ENCODE results near the gene MAP7.
A peak's percentile ranks its signal among the peaks of the same experiment; 100 is the strongest.
"Not testable (repeated sequence)": the region's sequence is repeated elsewhere in the genome, so short reads cannot be mapped to it uniquely, and the experiment has no call there.

Gene MAP7

DNA sequence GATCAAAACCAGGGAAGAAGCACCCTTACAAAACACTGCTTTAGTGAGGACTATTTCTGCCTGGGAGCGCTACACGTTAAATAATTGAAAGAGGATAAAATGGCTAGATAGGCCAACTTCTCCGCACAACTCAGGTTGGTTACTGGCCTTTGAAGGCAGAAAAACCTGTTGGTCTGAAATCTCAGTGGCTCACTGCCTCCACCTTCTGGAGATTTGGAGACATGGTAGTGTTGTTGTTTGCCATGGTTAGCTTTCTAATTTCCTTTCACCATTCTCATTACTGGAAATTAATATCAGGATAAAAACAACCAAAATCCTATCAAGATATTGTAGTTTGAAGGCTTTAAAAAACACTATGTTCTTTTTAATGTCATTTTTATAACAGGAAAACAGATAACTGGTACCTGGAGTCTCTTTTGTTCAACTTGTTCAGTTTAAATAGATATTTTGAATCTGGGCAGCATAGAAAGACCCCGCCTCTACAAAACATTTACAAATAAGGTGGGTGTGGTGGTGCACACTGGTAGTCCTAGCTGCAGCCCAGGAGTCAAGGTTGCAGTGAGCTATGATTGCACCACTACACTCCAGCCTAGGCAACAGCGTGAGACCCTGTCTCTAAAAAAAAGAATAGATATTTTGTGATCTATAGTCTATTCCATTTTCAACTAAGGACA lies 233.1 kb downstream of the MAP7 start:
- POLR2A ChIA-PET, result interaction anchor here (1.0 to 1.3 kb wide), 2 partner anchors 9 to 27 kb away, joined by 3 to 4 read pairs; no protein-coding TSS in a partner anchor
- CTCF ChIA-PET, result interaction anchor here (1.0 to 2.6 kb wide), 18 partner anchors 8 to 866 kb away, joined by 3 to 12 read pairs (median 6); partner anchors contain the start of gene BCLAF1
- TF ChIP-seq CTCF (IDR thresholded peaks at IDR 0.05; ENCODE audit: control extremely low read depth, extremely low read depth, low read depth, missing control alignments), result peak; percentile 74
- DNase-seq (ENCODE audit: extremely low spot score), result peak; percentile 59

DNA sequence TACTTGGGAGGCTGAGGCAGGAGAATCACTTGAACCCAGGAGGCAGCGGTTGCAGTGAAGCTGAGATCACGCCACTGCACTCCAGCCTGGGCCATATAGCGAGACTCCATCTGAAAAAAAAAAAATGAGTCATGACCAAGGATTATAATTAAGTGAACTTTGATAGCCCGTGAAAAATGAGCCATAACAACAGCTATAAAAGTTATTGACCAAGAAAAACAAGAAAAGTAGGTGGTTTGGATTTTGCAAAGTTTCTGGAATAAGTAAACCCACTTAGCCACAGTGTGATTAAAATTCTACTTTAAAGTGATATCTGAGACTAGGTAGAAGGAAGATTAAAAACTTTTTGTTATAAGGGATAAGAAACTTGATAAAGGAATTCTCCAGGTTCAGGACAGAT lies 234.6 kb downstream of the MAP7 start:
- TF ChIP-seq CTCF (IDR thresholded peaks at IDR 0.05; ENCODE audit: control extremely low read depth, extremely low read depth, low read depth, missing control alignments), result no peak
- CTCF ChIA-PET, result interaction anchor here (0.9 to 1.5 kb wide), 3 partner anchors 21 to 865 kb away, joined by 3 to 5 read pairs (median 4); no protein-coding TSS in a partner anchor
- POLR2A ChIA-PET, result no interaction called here
- no peak for DNase-seq (ENCODE audit: extremely low spot score)

DNA sequence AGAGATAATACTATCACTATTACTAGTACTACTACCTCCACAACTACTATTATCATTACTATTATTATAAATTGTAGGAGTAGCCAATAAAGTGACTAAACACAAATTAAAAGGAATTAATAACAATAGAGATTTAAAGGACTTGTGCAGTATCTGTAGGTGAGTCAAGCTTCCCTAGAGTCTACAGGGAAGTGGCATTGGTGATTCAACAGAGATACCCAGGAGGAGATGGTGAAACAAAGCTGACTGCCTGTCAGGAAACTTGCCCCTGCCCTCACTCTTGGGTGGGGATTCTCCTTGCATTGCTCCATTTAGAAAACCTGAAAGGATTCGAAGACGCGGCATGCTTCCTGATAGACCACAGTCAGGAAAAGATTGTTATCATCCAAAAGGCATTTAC lies 237.2 kb downstream of the MAP7 start:
- ChIA-PET POLR2A (no interaction called here), CTCF (no interaction called here)

GRCh38 chr6:136309729-136310311 lies 240.4 kb downstream of the MAP7 start:
- TF ChIP-seq CTCF (IDR thresholded peaks at IDR 0.05; ENCODE audit: control extremely low read depth, extremely low read depth, low read depth, missing control alignments), result no peak
- ChIA-PET POLR2A (no interaction called here), CTCF (no interaction called here)
- no peak for DNase-seq (ENCODE audit: extremely low spot score)

More for the DNA sequence above, 237.2 kb downstream of the MAP7 start:
- TF ChIP-seq CTCF (IDR thresholded peaks at IDR 0.05; ENCODE audit: control extremely low read depth, extremely low read depth, low read depth, missing control alignments), result no peak
- no peak for DNase-seq (ENCODE audit: extremely low spot score)

GRCh38 chr6:136309171-136309570 lies 241.1 kb downstream of the MAP7 start:
- CTCF ChIA-PET, result no interaction called here
- no peak for TF ChIP-seq CTCF (IDR thresholded peaks at IDR 0.05; ENCODE audit: control extremely low read depth, extremely low read depth, low read depth, missing control alignments)
- POLR2A ChIA-PET, result no interaction called here
- DNase-seq (ENCODE audit: extremely low spot score), result no peak

DNA sequence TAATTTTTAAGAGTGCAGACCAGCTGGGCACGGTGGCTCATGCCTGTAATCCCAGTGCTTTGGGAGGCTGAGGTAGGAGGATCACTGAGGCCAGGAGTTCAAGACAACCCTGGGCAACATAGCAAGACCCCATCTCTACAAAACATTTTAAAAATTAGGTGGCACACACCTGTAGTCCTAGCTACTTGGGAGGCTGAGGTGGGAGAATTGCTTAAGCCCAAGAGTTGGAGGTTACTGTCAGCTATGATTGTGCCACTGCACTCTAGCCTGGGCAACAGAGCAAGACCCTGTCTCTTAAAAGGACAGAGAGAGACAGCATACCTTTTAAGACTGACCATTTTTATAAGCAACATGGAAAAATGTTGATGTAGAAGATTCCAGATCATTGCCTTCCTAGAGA lies 241.8 kb downstream of the MAP7 start:
- CTCF ChIA-PET; POLR2A ChIA-PET; DNase-seq (ENCODE audit: extremely low spot score): not testable (repeated sequence)

- CTCF ChIA-PET, result interaction anchor here (1.8 kb wide), 1 partner anchor 10 kb away, joined by 10 read pairs; no protein-coding TSS in a partner anchor
These were observed 242.9 kb downstream of the MAP7 start for GRCh38 chr6:136307351-136307750.

More at GRCh38 chr6:136307351-136307750, 242.9 kb downstream of the MAP7 start:
- TF ChIP-seq CTCF (IDR thresholded peaks at IDR 0.05; ENCODE audit: control extremely low read depth, extremely low read depth, low read depth, missing control alignments), result no peak
- POLR2A ChIA-PET, result no interaction called here
- no peak for DNase-seq (ENCODE audit: extremely low spot score)
